HepG2 (cell line): ENCODE results near the gene PDHA2. TPM values are rescaled to one million over a fixed set of nuclear protein-coding genes. Genes with fewer than 3 reads are reported as not detected.

ENCODE experiments used
- ATAC-seq: fragments of 200-7000 bp; cut with Tn5 transposase; 3 replicates; pipeline ENCODE4 v1.9.1; 2020; ENCODE audit warnings: mild to moderate bottlenecking, moderate library complexity
- BruUV-seq: library from RNA; stranded (reverse); fragments of 400-500 nt; replicated peaks from 2 replicates; lab custom pipeline; 2021; lab: Mats Ljungman, UMichigan
- CTCF ChIA-PET: fragments of 300-600 bp; formaldehyde crosslinking; extraction: SDS; loops from one replicate; lab custom pipeline; 2021; ENCODE audit warnings: low total read pairs, inconsistent platforms, low intra/inter-chr PET ratio; lab: Yijun Ruan, JAX
- POLR2A ChIA-PET: fragments of 350-600 bp; sonication (Branson Sonifier 250); formaldehyde crosslinking; loops from one replicate; lab custom pipeline; 2020; ENCODE audit warnings: antibody characterized with exemption, inconsistent platforms; lab: Yijun Ruan, JAX
- DNase-seq: peaks from one replicate; pipeline ENCODE4 v3.0.0-alpha.2; 2015; ENCODE audit warnings: low spot score
- FAIRE-seq: peaks from 3 replicates; lab custom pipeline; 2011; peaks lifted over from hg19 to GRCh38; lab: Jason Lieb, UNC
- H2AFZ ChIP-seq: one replicate; pipeline ENCODE4 v1.6.1; 2011; ENCODE audit warnings: low read length, inconsistent platforms
- H3K27ac ChIP-seq: fragments of 300-600 bp; 3 replicates; pipeline ENCODE4 v1.8.0; 2011; ENCODE audit warnings: mixed run types, mild to moderate bottlenecking, mixed read lengths, low read length, inconsistent platforms; ENCODE audit not compliant: insufficient read depth; ENCODE audit errors: extremely low read length
- H3K27me3 ChIP-seq, 2 experiments: fragments of 200-600 bp in 1 of 2; 2 replicates in 1 of 2; 3 replicates in 1 of 2; pipeline versions ENCODE4 v1.6.0 to v1.8.0; 2011; ENCODE audit warnings: low read length in 2 of 2, mild to moderate bottlenecking in 2 of 2, moderate library complexity in 2 of 2, inconsistent platforms in 1 of 2; ENCODE audit not compliant: insufficient read depth in 2 of 2, control insufficient read depth in 1 of 2
- H3K36me3 ChIP-seq, 2 experiments: fragments of 200-600 bp in 1 of 2; replicated peaks in 1 of 2; 2 replicates in 1 of 2; 3 replicates in 1 of 2; pipeline versions ENCODE4 v1.5.1 to v1.8.0; 2011; ENCODE audit warnings: low read length in 2 of 2, inconsistent platforms in 1 of 2; ENCODE audit not compliant: insufficient read depth in 2 of 2, control insufficient read depth in 1 of 2
- H3K4me1 ChIP-seq: 2 replicates; pipeline ENCODE4 v1.5.1; 2012; ENCODE audit warnings: low read length, inconsistent platforms; ENCODE audit not compliant: insufficient read depth
- H3K4me2 ChIP-seq: 2 replicates; pipeline ENCODE4 v1.6.0; 2011; ENCODE audit warnings: low read depth, low read length, inconsistent platforms
- H3K4me3 ChIP-seq, 3 experiments: fragments of 200-600 bp in 1 of 3; sonication (generic), shearing (Covaris generic) in 1 of 3; replicated peaks in 1 of 3; 2 replicates each; pipeline ENCODE4 v1.5.1; 2011 to 2016; ENCODE audit warnings: low read length in 3 of 3, inconsistent platforms in 2 of 3, low read depth in 2 of 3, mild to moderate bottlenecking in 2 of 3, control low read depth in 1 of 3, mixed read lengths in 1 of 3; ENCODE audit not compliant: insufficient read depth in 1 of 3
- H3K79me2 ChIP-seq: one replicate; pipeline ENCODE4 v1.6.1; 2011; ENCODE audit warnings: low read length, inconsistent platforms; ENCODE audit not compliant: insufficient read depth
- H3K9ac ChIP-seq: 2 replicates; pipeline ENCODE4 v1.6.0; 2011; ENCODE audit warnings: mild to moderate bottlenecking, low read depth, low read length, inconsistent platforms; ENCODE audit not compliant: insufficient read depth
- H3K9me3 ChIP-seq: 2 replicates; pipeline ENCODE4 v1.5.1; 2012; ENCODE audit warnings: mild to moderate bottlenecking, low read length
- H4K20me1 ChIP-seq: 2 replicates; pipeline ENCODE4 v1.6.0; 2011; ENCODE audit warnings: inconsistent platforms, mild to moderate bottlenecking, low read length, moderate library complexity; ENCODE audit not compliant: insufficient read depth
- ATF6 ChIP-seq: sonication (generic); formaldehyde crosslinking; conservative IDR thresholded peaks from 2 replicates; pipeline ENCODE4 v1.4.0; 2020; ENCODE audit warnings: missing genetic modification reagents
- ATRX ChIP-seq: sonication (generic); formaldehyde crosslinking; IDR thresholded peaks from 2 replicates; pipeline ENCODE4 v1.4.0; 2020; ENCODE audit warnings: missing genetic modification reagents, borderline replicate concordance
- GATAD2A ChIP-seq: IDR thresholded peaks from 2 replicates; pipeline ENCODE4 v1.6.1; 2016
- GLI4 ChIP-seq: sonication (generic); formaldehyde crosslinking; IDR thresholded peaks from 2 replicates; pipeline ENCODE4 v1.5.1; 2020; ENCODE audit warnings: missing genetic modification reagents, mild to moderate bottlenecking, moderate library complexity, borderline replicate concordance
- HHEX ChIP-seq: IDR thresholded peaks from 2 replicates; pipeline ENCODE4 v1.6.1; 2016; ENCODE audit warnings: control low read depth
- KMT2B ChIP-seq: IDR thresholded peaks from 2 replicates; pipeline ENCODE4 v1.6.1; 2016; ENCODE audit warnings: missing genetic modification reagents, missing compliant biosample characterization
- YEATS4 ChIP-seq: sonication (generic); formaldehyde crosslinking; IDR thresholded peaks from 2 replicates; pipeline ENCODE4 v1.4.0; 2020; ENCODE audit warnings: missing genetic modification reagents, borderline replicate concordance
- ZNF260 ChIP-seq: sonication (generic); formaldehyde crosslinking; IDR thresholded peaks from 2 replicates; pipeline ENCODE4 v1.4.0; 2020; ENCODE audit warnings: missing genetic modification reagents, low read depth, mild to moderate bottlenecking, borderline replicate concordance
- ZNF484 ChIP-seq: sonication (generic); formaldehyde crosslinking; IDR thresholded peaks from 2 replicates; pipeline ENCODE4 v1.5.1; 2020; ENCODE audit warnings: mild to moderate bottlenecking, low read depth, missing genetic modification reagents, borderline replicate concordance
- ZNF749 ChIP-seq: sonication (generic); formaldehyde crosslinking; IDR thresholded peaks from 2 replicates; pipeline ENCODE4 v1.8.0; 2022; ENCODE audit warnings: mild to moderate bottlenecking, missing genetic modification reagents, moderate library complexity, borderline replicate concordance
- ZNF75D ChIP-seq: sonication (generic); formaldehyde crosslinking; IDR thresholded peaks from 2 replicates; pipeline ENCODE4 v1.8.1; 2023; ENCODE audit warnings: missing genetic modification reagents, mild to moderate bottlenecking, borderline replicate concordance
- ZNF879 ChIP-seq: sonication (generic); formaldehyde crosslinking; IDR thresholded peaks from 2 replicates; pipeline ENCODE4 v1.8.1; 2023; ENCODE audit warnings: missing genetic modification reagents
- ZSCAN12 ChIP-seq: sonication (generic); formaldehyde crosslinking; IDR thresholded peaks from 2 replicates; pipeline ENCODE4 v1.9.0; 2021; ENCODE audit warnings: mild to moderate bottlenecking, missing genetic modification reagents
- ZSCAN25 ChIP-seq: sonication (generic); formaldehyde crosslinking; IDR thresholded peaks from 2 replicates; pipeline ENCODE4 v1.8.0; 2022; ENCODE audit warnings: mild to moderate bottlenecking, missing genetic modification reagents
- WGBS: methylation state at CpG from one replicate; pipeline ENCODE4 v1.1.6; 2017; ENCODE audit warnings: low lambda C conversion rate; 5-methylcytosine and 5-hydroxymethylcytosine counted together
- in situ Hi-C: cut with HindIII; loops from 2 replicates; pipeline ENCODE4 v1.10.0; 2017; ENCODE audit warnings: low pct_unique_long_range_greater_than_20kb; ENCODE audit not compliant: extremely low pct_ligation_motif_present
- intact Hi-C: fragments of 100-400 bp; cut with micrococcal nuclease; formaldehyde crosslinking; loops from one replicate; pipeline ENCODE4 v1.10.0; 2022; ENCODE audit not compliant: unreplicated experiment
- polyA plus RNA-seq, 8 experiments: library from polyadenylated mRNA; depleted of rRNA in 3 of 8; stranded (reverse) in 7 of 8; unstranded in 1 of 8; fragments of >200 nt; fragmentation: Illumina TruSeq in 4 of 8; extraction: Trizol in 4 of 8; gene quantifications; 2 replicates each; pipeline versions ENCODE4 v1.2.1 to v1.2.3, GENCODE V29; 2011 to 2016; ENCODE audit warnings: low read depth in 4 of 8, missing spikeins in 1 of 8, mixed read lengths in 1 of 8; ENCODE audit not compliant: insufficient read depth in 1 of 8
- total RNA-seq, 5 experiments: library from RNA; depleted of rRNA; stranded (reverse); fragments of >200 nt; fragmentation: Illumina TruSeq; extraction: Trizol; gene quantifications; 2 replicates each; pipeline ENCODE4 v1.2.3, GENCODE V29; 2016; ENCODE audit warnings: low read depth in 1 of 5

PDHA2 gene
- total and polyA plus RNA-seq, 2 of the 13 experiments (the other 11 are each of a cell fraction or from before 2014, with no cell fraction given): not detected

- Histone ChIP-seq H3K27me3 (no peaks in the 10 kb centered on the region), H2AFZ (no peak overlapping the region), H3K9me3 (peaks cover 79% of the 10 kb centered on the region), H3K9ac (no peak overlapping the region), H3K27ac (no peak overlapping the region), H3K4me3 (no peak overlapping the region), H3K36me3 (no peaks in the 10 kb centered on the region), H3K4me1 (no peaks in the 10 kb centered on the region), H3K79me2 (no peaks in the 10 kb centered on the region), H3K4me2 (no peak overlapping the region), H4K20me1 (no peaks in the 10 kb centered on the region)
- POLR2A ChIA-PET: no interaction called here
- CTCF ChIA-PET: no interaction called here
- in situ Hi-C loops (no loop called here), intact Hi-C loops (no loop called here)
- ATAC-seq (no peak), DNase-seq (no peak), FAIRE-seq (no peak)
- TF ChIP-seq ZSCAN12 (CRISPR knock-in tag) (no peak), ZNF75D (no peak), ZNF879 (no peak)
- no TSS peak for BruUV-seq
- WGBS: 1% methylated on average over 3 of the region's 3 CpGs
Measured at GRCh38 chr4:95847908-95848460, 8.1 kb downstream of the PDHA2 start.

- BruUV-seq: no TSS peak
- H3K9ac ChIP-seq: no peak overlapping the region
- H3K27ac ChIP-seq: no peak overlapping the region
- no peaks in the 10 kb centered on the region for H3K4me1 ChIP-seq
- H3K9me3 ChIP-seq: peaks cover 70% of the 10 kb centered on the region
- no peak overlapping the region for H3K4me3 ChIP-seq
- intact Hi-C loops (no loop called here), in situ Hi-C loops (no loop called here)
- H2AFZ ChIP-seq: no peak overlapping the region
- DNase-seq (no peak), FAIRE-seq (no peak), ATAC-seq (no peak)
- H4K20me1 ChIP-seq: no peaks in the 10 kb centered on the region
- CTCF ChIA-PET: no interaction called here
- H3K27me3 ChIP-seq: no peaks in the 10 kb centered on the region
- H3K36me3 ChIP-seq: no peaks in the 10 kb centered on the region
- no peak overlapping the region for H3K4me2 ChIP-seq
- POLR2A ChIA-PET: no interaction called here
- no peaks in the 10 kb centered on the region for H3K79me2 ChIP-seq
- no peak for TF ChIP-seq ZNF260
- TF ChIP-seq ATRX: no peak
- no peak for TF ChIP-seq GATAD2A
- TF ChIP-seq GLI4 (CRISPR knock-in tag): no peak
- TF ChIP-seq YEATS4: no peak
- TF ChIP-seq KMT2B (CRISPR knock-in tag): no peak
- TF ChIP-seq ZSCAN25: no peak
- no peak for TF ChIP-seq ZNF749 (CRISPR knock-in tag)
- no peak for TF ChIP-seq ATF6 (CRISPR knock-in tag)
- TF ChIP-seq HHEX (CRISPR knock-in tag): no peak
- no peak for TF ChIP-seq ZNF484
Measured at GRCh38 chr4:95850161-95850560, 10.3 kb downstream of the PDHA2 start.
